ENCODE data around the gene ZFHX2.
A peak's percentile ranks its signal among the peaks of the same experiment; 100 is the strongest.

The ZFHX2 gene

GRCh38 chr14:23561873-23562821, 10.6 kb upstream of the ZFHX2 start:
- no peak overlapping the region for H3K4me3 ChIP-seq (ENCODE audit: low read depth, low read length)

GRCh38 chr14:23561259-23561658, 9.7 kb upstream of the ZFHX2 start:
- TF ChIP-seq, protein P1, sequence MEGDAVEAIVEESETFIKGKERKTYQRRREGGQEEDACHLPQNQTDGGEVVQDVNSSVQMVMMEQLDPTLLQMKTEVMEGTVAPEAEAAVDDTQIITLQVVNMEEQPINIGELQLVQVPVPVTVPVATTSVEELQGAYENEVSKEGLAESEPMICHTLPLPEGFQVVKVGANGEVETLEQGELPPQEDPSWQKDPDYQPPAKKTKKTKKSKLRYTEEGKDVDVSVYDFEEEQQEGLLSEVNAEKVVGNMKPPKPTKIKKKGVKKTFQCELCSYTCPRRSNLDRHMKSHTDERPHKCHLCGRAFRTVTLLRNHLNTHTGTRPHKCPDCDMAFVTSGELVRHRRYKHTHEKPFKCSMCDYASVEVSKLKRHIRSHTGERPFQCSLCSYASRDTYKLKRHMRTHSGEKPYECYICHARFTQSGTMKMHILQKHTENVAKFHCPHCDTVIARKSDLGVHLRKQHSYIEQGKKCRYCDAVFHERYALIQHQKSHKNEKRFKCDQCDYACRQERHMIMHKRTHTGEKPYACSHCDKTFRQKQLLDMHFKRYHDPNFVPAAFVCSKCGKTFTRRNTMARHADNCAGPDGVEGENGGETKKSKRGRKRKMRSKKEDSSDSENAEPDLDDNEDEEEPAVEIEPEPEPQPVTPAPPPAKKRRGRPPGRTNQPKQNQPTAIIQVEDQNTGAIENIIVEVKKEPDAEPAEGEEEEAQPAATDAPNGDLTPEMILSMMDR (IDR thresholded peaks at IDR 0.05; ENCODE audit: borderline replicate concordance, insufficient read depth, low read depth, low read length): no peak
- no peak overlapping the region for H3K4me3 ChIP-seq (ENCODE audit: low read depth, low read length)

More at GRCh38 chr14:23561873-23562821, 10.6 kb upstream of the ZFHX2 start:
- TF ChIP-seq, protein P1 (IDR thresholded peaks at IDR 0.05; ENCODE audit: borderline replicate concordance, insufficient read depth, low read depth, low read length): no peak

DNA sequence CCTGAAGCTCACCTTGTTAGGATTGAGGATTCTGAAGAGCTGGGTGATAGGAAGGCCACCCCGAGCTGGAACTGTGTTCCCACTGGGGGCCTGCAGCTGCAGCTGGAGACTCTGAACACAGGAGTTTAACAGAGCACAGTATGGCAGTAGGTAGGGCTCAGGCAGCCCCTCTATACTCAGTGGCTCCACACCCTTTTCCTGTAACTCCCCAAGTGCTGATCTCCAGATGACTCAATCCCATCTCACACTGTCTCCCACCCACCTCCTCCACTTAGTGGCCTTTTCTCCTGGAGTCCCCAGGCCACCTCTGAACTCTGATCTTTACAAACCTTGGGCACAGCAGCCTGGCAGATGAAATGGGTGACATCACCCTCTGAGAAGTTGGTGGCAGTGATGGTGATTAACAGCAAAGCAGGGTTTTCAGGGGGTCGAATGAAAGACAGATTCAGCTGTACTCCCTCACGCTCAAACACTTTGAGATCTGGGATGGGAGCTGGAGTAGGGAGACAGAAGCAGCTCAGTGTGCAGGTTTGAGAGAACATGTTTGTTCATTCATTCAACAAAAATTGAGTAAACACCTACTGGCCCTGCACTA, 8.5 kb upstream of the ZFHX2 start:
- TF ChIP-seq, protein P1 (IDR thresholded peaks at IDR 0.05; ENCODE audit: borderline replicate concordance, insufficient read depth, low read depth, low read length): no peak
- no peak overlapping the region for H3K4me3 ChIP-seq (ENCODE audit: low read depth, low read length)

GRCh38 chr14:23559010-23559925, 7.7 kb upstream of the ZFHX2 start:
- H3K4me3 ChIP-seq (ENCODE audit: low read depth, low read length): no peak overlapping the region
- TF ChIP-seq, protein P1 (IDR thresholded peaks at IDR 0.05; ENCODE audit: borderline replicate concordance, insufficient read depth, low read depth, low read length): peak; percentile 94

DNA sequence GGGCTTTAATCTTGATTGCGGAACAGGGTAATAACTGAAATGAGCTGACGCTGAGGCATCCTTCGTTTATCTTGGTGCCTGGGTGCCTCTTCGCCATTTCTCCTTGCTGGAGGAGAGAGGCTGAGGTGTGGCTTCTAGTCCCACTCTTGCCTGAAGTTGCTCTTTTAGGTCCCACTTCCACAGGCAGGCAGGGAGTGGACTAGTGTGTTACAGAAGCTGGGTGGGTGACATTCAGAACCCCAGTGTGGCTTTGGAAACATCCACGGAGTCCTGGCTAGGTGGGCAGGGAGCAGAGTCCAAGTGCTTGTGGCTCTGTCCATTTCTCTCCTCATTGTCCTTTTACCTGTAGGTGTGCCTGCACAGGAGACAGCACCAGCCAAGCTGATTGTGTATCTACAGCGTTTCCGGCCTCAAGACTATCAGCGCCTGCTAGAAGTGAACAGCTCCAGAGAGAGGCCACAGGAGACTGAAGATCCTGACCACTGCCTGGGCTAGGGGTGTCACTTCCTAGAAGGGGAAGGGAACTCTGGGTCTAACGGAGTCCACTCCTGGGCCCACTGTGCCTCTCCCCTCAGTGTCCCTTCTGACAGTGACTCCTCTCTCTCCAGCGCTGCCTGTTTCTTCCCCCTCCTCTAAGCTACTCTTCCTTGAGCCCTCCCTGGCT, 6.9 kb upstream of the ZFHX2 start:
- H3K4me3 ChIP-seq (ENCODE audit: low read depth, low read length): no peak overlapping the region
- TF ChIP-seq, protein P1 (IDR thresholded peaks at IDR 0.05; ENCODE audit: borderline replicate concordance, insufficient read depth, low read depth, low read length): no peak

DNA sequence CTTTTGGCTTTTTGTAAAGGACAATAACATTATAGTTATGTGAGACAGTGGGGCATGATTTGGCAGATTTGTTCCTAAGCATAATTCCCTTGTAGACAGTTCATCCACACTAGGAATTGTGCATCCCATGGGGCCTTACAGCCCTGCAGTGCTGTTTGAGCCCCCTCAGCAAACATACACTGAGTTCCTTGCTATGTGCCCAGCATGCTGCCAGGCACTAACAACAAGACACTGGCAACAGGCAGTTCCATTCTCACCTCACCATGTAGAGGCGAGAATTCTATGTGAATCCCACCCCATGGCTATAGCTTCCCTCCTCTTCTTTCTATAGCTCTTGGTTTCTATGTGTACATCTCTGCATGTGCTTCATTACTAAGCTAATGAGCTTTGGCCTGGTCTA, 6.4 kb upstream of the ZFHX2 start:
- TF ChIP-seq, protein P1 (IDR thresholded peaks at IDR 0.05; ENCODE audit: borderline replicate concordance, insufficient read depth, low read depth, low read length): no peak
- H3K4me3 ChIP-seq (ENCODE audit: low read depth, low read length): no peak overlapping the region
